ENCODE data around the gene TSKU. TPM values are rescaled to one million over a fixed set of nuclear protein-coding genes. Genes with fewer than 3 reads are reported as not detected.

TSKU gene
- total RNA-seq, 1 experiment from 2014 or later: 25.1 TPM

DNA sequence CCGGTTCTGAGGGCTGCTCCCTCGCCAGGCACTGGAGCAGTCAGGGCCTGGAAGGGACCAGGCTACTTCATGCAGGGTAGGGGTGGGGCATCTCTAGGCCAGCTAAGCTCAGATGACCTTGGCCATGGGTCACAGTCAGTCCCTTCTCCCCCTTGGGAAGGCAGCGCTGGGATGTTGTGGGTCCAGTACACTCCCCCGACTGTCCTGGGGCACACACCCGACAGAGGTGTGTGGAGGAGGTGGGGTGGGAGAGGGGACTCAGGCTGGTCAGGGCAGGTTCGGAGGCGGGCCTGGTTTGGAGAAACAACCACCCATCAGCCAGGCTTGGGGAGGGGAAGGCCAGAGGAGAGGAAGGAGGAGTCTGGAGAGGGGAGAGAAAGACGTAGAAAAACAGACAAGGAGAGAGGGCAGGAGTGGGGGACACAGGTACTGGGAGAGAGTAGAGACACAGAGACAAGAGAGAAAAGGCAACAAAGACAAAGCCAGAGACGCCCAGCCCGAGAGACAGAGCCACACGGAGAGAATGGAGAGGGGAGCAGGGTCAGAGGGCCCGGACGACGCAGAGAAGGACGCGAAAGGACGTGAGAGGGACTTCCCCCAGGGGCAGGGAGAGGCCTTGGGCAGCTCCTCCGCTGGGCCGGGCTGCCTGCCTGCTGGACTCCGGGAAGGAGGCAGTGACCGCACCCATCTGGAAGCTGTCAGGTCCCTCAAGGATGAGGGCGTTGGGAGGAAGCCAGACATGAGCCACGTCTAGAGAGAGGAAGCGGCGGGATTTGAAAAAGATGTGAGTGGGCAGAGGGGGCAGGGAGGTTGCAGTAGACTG, 30.6 kb upstream of the TSKU start:
- peak; percentile 83 for DNase-seq (ENCODE audit: low read depth)

DNA sequence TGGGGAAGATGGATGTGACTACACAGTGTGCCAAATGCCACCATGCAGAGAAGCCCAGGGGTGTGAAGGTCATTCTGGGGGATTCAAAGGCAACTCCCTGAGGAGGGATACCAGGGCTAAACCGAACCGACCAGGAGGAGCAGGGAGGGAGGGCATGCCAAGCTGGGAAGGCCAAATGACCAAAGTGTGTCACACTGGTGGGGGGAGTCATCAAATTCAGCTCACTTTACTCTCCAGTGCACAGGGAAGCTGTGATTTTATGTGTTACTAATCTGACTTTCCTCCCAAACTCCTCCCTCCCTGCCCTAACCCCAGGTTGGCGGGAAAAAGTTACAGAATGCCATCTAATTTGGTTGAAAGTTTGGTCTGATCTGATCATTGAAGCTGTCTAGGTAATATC, 29.7 kb upstream of the TSKU start:
- no peak for DNase-seq (ENCODE audit: low read depth)

DNA sequence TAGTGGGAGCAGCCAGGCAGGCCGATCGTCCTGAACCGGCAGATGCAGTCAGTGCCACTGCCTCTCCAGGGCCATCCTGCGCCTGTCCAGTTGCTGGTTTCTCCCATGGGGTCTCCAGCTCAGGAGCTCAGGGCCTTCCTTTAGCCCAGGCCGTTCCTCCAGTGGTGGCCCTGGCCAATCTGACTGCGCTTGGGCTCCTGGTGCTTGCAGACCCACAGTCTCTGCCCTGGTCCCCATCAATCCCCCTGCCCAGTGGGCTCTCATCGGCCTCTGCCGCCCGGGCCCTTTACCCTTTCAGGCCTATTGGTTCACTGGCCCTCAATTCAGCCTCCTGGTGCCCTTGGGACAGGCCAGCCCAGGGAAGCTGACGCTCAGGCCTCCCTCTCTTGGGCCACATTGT, 29.2 kb upstream of the TSKU start:
- no peak for DNase-seq (ENCODE audit: low read depth)

DNA sequence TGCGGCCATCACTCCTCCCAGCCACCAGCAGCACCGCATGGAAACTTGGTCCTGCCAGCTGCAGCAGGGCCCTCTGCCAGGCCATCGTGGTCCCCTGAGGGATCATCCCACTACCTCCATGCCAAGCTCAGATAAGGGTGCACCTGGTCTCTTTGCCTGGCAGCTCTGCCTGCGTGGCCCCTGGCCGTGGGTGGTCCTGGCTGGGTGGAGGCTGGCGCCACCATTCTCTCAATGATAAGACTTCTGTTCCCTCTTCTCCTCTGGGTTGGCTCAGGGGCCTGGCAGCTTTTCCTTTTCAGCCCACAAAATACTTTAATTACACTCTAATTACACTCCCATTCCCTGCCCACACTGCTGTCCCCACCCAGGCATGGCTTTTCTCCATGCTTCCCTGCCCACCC, 26.8 kb upstream of the TSKU start:
- no peak for DNase-seq (ENCODE audit: low read depth)

DNA sequence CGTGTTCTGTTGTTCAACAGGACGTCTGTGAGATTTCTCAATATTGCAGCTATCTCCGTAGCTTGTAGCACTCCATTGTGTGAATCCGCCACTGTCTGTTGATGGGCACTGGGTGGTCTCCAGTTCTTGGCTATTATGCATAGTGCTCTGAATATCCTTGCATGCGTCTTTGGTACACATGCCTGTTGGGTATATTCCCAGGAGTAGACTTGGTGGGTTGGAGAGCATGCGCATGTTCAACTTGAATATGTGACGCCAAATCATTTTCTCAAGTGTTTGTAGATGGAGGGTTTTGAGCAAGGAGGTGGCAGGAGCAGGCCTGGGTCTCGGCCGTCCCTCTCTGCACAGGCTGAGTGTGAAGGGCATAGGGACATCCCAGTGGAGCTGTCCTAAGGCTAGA, 24.8 kb upstream of the TSKU start:
- no peak for DNase-seq (ENCODE audit: low read depth)

DNA sequence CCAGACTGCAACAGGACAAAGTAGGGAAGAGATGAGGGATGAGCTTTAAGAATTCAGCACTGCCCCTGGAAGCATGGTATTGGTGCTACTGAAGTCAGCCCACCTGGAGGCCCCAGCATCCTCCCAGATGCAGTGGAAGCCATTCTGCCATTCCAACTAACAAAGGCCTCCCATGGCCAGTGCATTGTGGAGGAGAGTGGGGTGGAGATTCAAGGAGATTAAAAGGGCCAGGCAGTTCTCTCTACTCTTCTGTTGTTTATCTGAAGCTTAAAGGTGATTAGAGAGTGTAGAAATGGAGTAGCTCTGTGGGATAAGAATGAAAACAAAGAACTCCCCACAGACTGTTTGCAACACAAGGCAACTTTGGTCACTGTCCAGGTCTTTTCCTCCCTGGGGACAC, 24.1 kb upstream of the TSKU start:
- DNase-seq (ENCODE audit: low read depth): no peak

DNA sequence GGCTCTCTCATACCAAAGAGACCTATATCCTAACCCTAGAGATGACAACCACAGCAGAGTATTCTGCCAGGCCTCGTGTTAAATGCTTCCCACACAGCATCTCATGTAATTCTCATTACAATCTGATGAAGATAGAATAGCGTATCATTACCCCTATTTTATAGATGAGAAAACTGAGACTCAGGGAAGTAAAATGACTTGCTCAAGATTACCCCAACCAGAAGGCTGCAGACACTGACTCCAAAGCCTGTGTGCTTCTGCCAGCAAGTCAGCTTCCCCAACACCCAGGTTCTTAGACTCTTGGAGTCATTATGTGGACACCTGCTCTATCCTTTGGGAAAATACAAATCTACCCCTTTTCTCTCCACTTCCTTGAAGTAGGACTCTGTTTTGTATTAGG, 23.6 kb upstream of the TSKU start:
- no peak for DNase-seq (ENCODE audit: low read depth)

DNA sequence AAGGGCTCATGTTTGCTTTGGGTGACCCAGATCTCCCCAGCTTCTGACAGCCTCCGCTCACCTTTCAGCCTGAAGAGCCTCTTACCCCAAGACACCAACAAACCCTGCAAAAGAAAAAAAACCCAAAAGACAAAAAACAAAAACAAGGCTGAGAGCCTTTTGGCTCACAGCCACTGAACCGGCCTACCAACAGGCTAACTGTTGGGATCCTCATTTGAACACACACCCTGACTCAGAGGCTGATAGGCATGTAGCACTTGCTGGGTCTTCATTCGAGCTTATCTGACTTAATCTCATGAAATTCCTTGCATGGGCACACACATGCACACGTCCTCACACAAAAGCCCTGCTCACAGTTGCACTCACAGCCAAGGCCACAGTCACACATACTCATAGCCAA, 22.9 kb upstream of the TSKU start:
- no peak for DNase-seq (ENCODE audit: low read depth)

DNA sequence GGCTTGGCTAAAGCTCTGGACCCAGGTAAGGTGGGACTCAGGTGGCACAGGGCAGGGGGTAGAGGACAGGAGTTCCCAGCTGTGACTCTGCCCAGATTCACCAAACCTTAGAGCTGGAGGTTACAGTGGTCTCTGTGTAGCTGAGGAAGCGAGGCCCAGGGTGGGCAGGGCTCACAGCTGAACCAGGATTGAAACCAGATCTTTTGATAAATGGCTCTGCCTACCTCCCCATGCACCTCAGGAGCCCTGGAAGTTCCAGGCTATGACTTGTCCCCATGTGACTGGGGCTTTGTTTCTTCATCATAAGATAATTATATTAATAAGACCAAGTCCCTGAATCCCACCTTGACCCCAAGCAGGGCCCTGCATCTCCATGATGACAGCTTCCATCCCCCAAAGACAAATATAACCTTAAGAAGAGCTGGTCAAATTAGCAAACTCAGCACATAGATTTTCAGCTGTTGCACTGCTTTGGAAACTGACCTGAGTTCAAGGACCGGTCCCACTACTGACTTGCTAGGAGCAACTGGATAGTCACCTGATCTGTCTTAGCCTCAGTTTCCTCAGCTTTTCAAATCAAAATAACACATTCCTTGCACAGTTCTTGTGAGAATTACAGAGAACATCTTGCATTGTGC, 21.3 kb upstream of the TSKU start:
- no peak for DNase-seq (ENCODE audit: low read depth)

DNA sequence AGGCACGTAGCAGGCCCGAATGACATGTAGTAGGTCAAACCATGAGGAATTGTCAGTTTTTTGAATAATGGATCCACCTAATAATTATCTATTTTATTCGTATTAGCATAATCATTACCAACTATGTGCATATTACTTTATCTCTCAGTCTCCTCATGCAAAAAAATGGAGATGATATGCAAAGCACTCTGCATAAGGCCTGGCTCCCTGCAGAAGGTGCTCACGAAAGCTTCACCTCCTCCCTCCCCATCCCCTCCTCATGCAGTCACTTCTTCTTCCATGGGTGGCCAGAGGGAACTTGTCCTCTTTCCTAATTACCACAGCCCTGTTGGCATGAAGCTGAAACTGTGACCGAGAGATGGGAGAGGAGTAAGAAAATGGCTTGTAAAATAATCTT, 20.8 kb upstream of the TSKU start:
- no peak for DNase-seq (ENCODE audit: low read depth)

DNA sequence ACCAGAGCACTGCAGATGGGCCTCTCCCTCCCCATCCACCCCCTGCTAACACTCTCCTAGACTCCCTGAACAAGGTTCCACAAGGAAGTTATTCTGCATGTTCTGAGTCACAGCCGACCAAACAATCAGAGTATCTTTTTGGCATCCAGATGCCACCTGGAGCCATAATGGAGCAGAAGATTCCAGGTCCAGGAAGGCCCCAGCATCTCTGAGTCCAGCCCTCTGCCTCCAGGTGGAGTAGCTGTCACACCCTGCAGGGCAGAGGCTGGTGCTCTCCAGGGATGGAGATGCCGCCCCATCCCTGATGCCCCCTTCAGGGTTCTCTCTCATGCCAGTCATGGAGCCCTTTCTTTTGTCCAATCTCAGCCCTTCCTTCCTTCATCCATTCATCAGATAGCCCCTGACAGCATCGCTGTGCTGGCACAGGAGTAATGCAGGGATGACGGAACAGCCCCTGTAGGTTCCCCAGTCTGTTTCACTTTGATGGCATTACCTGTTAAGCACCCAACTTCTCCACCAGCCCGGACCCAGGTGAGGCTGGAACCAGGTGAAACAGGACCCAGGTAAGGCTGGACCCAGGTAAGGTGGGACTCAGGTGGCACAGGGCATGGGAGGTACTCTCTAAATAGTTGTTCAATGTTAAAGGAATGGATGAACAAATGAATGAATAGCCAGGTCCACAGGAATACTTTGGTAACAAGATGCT, 20.1 kb upstream of the TSKU start:
- DNase-seq (ENCODE audit: low read depth): no peak

DNA sequence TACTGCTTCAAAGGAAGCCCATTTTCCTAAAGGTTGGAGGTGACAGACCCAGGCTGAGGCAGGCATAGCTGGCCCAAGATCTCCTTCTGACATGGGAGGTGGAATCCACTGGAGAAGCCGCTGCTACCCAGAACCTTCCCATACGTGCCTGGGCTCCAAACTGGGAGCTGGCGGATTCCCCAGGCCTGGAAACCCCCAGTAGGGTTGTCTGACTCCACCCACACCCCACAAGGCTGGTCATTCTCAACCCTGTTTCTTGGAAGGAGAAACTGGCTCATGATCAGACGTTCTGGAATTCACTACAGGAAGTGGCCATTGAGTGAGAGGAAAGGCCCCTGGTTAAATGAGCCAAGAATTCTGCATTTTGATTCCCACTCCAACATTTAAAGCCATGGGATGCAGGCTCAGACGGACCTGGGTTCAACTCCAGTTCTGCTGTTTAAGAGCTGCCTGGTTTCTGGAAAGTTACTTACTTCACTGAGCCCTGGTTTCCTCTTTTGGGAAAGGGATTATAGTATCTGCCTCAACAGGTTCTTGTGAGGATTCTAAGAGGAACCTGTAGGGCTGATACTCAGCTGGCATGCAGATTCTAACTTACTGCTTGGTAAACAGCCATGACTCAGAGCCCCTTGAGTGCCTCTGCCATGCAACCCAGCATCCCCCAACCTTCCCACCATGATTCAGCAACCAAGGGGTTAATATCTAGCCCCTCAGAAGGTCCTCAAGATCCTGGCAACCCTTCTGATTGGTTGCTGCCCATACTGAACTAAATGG, 19.4 kb upstream of the TSKU start:
- DNase-seq (ENCODE audit: low read depth): peak; percentile 88

DNA sequence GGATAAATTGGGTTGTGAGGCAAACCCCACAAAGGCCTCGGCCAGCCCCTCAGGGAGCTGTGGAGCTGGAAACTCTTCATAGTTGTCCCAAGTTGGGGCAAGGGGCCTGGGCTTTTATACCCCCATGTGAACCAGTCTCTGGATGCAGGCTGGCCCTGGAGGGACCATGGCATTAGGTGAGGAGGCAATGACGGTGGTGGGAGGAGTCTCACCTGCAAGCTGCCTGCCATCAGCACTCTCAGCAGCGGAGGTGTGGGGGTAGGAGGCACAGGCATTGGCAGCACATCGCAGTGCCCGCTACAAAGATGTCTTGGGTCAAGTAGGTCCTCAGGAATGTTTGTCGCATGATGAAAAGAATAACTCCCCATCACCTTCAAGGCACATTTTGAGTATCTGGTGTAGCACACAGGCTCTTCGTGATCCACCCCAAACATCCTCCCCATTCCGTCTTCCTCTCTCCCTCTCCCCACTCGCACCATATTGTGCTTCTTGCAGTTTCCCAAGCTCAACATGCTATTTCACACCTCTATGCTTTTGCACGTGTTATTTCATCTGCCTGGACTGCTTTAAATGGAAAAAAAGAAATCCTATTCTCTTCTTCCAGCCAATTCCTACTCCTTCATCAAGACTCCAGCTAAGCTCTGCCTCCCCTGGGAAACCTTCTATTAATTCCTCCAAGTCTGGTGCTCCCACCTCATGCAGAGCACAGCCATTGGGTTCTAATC, 18.1 kb upstream of the TSKU start:
- no peak for DNase-seq (ENCODE audit: low read depth)

DNA sequence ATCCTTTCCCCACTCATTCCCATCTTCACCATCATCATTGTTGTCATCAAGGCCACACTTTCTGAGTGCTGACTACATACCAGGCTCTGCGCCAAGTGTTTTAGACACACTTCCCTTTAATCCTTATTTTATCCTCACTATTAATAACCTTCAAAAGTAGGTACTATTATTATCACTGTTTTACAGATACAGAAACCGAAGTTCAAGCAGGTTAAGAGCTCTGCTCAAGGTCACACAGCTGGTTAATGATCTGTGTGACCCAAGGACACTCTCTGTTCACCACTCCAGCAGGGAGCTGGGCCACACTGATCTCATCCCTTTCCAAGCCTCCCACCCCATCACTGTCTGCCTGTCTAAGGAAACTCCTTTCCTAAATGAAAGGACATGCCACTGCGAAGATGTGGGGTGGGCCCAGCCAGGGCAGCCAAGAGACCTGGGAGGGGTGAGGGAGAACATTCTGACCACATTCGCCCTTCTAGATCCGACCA, 17.2 kb upstream of the TSKU start:
- no peak for DNase-seq (ENCODE audit: low read depth)

DNA sequence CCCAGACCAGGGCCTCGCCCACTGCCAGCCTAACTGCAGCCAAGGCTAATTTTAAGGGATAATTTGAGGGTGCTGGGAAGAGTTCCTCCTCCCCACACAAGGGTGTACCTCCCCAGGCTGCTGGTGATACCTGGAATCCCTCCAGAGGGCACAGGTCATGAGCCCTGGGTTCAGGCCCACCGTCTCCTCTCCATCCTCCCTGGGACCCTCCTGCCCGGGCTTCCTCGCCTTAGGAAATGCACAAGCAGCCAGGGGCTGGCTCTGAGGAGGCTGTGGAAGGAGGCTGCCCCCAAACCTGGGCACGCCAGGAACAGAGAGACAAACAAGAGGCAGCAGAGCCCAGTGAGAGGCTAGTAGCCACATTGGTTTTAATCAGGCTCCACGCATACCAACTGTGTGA, 16.6 kb upstream of the TSKU start:
- no peak for DNase-seq (ENCODE audit: low read depth)

DNA sequence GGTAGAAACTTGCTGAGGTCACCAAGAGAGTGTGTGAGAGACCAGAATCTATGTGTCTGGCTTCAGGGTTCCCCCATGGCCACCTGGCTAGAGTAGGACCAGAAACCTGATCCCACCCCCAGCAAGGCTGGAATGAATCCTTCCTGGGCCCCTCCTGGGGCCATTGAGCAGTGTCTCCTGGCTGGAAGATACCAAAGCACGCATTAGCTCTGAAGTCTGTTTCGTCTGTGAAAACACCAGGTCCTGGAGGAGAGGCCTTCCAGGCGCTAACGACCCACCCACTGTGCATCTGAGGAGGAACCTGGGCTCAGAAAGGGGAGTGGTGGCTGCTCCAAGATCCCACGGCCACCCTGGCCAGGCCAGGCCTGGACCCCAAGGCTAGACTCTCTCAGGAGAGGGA, 15.5 kb upstream of the TSKU start:
- DNase-seq (ENCODE audit: low read depth): no peak

DNA sequence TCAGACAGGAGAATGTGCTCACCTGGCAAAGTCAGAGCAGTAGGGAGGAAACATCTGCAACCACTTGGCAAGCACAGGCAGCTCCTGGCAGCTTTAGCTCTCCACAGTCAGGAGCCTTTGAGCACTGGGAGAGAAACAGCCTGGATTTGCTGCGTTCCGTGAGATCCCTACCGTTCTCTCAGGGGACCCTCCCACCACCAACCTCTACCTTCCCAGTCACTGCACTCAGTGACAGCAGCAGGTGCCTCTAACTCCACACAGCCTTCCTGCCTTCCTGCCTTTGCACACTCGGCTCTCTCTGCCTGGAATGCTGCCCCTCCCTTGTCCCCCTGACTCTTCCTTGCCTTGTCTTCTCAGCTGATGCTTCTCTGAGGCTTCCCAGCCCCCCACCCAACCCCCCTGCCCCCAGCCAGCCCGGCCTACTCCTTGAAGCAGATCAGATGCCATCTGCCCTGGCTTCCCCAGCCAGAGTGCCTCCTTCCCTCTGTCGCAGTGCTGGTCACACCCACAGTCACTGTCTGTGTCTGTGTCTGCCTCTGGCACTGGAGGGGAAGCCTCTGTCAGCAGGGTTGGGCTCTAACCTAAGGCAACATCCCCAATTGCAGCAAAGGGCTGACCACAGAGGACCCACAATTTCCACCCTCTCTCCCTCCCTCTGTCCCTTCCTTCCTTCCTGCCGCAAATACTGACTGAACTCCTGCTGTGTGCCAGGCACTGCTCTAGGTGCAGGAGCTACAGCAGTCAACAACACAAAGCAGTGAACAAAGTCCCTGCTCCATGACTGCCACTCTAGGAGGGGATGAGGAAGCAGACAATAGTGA, 14.9 kb upstream of the TSKU start:
- DNase-seq (ENCODE audit: low read depth): peak; percentile 46

DNA sequence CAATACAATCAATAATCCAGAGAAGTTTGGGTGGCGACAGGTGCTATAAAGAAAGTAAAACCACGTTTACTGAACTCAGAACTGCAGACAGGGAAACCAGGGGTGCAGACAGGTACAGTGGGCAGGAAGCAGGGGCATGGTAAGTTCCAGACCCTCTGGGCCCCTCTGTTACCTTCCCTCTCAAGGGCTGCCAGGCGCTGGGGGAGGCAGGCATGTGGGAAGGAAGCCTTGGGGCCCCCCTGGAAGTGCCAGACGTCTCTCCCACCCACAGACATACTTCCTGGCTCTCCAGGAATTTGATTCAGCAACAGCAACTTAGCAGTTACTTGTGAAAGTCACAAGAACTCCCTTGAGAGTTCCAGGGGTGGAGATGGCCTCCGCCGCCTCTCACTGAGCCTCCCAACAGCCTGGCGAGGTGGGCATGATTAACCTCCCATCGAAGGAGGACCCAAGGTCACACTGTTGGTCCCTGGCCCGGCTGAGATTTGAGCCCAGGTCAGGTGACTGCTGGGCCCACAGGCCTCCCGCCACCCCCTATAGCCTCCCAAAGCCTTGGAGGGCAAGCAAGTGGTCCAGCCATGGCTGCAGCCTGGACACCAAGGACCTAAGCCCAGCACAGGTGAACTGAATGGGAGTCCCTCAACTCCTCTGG, 14.1 kb upstream of the TSKU start:
- peak; percentile 49 for DNase-seq (ENCODE audit: low read depth)

DNA sequence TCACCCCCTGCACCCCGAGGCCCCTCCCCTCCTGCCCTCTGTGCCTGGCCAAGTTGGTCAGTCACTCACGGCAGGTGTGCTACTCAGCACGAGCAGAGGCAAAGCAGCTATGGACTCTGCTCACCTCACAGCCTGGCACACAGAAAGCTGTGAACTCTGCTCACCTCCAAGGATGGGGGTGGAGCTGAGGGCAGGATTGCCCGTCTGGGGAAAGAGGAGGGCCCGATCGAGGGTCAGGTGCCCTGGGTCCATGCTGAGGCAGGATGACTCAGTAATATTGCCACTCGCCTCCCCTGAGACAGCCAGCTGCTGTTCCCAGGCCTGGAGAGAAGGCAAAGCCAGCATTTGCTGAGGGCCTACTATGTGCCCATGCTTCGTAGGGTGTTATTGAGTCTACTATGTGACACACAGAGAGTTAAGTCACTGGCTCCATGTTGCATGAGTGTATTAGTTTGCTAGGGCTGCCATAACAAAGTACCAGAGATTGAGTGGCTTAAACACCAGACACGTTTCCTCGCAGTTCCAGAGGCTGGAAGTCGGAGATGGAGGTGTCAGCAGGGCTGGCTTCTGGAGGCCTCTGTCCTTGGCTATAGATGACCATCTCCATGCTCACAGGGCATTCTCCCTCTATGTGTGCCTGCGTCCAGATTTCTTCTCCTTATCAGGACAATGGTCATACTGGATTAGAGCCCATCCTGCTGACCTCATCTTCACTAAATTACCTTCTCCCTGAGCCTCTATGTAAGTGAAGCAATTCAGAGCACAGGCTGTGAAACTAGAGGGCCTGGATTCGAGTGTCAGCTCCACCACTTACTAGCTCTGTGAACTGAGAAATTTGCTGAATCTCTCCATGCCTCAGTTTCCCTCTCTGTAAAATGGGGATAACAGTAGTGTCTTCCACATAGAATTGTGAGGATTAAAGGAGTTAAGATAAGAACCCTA, 13.2 kb upstream of the TSKU start:
- DNase-seq (ENCODE audit: low read depth): peak; percentile 77

All from Daoy (cell line).